PC-3 (cell line): ENCODE results near the gene CMSS1.

Experiments
- EZH2 ChIP-seq: fragments of 300-600 bp; sonication (generic); IDR thresholded peaks from one replicate; pipeline ENCODE4 v1.6.1; 2017; ENCODE audit warnings: antibody characterized with exemption, mild to moderate bottlenecking, low read length; ENCODE audit not compliant: unreplicated experiment
- TF ChIP-seq, protein P1 (sequence below): fragments of 300-600 bp; sonication (generic); conservative IDR thresholded peaks from 2 replicates; pipeline ENCODE4 v1.5.1; 2017; ENCODE audit warnings: antibody characterized with exemption, low read depth, mild to moderate bottlenecking, low read length

DNA sequence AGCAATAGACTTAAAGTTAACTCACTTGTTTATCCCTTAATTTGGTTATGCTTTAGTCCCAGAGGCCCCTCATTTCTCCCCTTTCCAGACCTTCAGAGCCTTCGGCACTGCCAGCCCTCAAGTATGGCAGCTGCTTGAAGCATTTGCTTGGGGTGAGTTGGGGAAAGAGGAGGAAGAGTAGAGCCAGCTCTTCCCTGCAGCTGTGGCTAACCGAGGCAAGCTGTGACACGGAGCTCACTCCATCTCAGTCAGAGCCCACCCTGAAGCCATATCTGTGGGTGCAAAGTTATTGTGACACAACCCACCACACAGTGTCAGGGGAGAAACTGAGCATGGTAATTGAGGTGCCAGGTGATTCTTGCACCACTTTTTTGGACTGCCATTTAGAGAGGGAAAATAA is 230.6 kb downstream of the CMSS1 start:
- no peak for TF ChIP-seq EZH2
- TF ChIP-seq, protein P1, sequence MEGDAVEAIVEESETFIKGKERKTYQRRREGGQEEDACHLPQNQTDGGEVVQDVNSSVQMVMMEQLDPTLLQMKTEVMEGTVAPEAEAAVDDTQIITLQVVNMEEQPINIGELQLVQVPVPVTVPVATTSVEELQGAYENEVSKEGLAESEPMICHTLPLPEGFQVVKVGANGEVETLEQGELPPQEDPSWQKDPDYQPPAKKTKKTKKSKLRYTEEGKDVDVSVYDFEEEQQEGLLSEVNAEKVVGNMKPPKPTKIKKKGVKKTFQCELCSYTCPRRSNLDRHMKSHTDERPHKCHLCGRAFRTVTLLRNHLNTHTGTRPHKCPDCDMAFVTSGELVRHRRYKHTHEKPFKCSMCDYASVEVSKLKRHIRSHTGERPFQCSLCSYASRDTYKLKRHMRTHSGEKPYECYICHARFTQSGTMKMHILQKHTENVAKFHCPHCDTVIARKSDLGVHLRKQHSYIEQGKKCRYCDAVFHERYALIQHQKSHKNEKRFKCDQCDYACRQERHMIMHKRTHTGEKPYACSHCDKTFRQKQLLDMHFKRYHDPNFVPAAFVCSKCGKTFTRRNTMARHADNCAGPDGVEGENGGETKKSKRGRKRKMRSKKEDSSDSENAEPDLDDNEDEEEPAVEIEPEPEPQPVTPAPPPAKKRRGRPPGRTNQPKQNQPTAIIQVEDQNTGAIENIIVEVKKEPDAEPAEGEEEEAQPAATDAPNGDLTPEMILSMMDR = no peak
